RPMI7951 (cell line): Measurements from ENCODE around the gene MNAT1. TPM values are rescaled to one million over a fixed set of nuclear protein-coding genes. Genes with fewer than 3 reads are reported as not detected.
"Not testable (repeated sequence)": the region's sequence is repeated elsewhere in the genome, so short reads cannot be mapped to it uniquely, and the experiment has no call there.

Experiments used
- DNase-seq: peaks from one replicate; pipeline ENCODE4 v3.0.0-alpha.2; 2012; ENCODE audit warnings: low read depth
- total RNA-seq: library from RNA; depleted of rRNA; stranded (reverse); fragments of >200 nt; shearing (Covaris generic); gene quantifications from 2 replicates; pipeline ENCODE4 v1.2.3, GENCODE V29; 2014

Gene MNAT1
- total RNA-seq, 1 experiment from 2014 or later, result 75.5 TPM

- DNase-seq, result no peak
Measured at GRCh38 chr14:60882219-60882618, 147.7 kb downstream of the MNAT1 start.

DNA sequence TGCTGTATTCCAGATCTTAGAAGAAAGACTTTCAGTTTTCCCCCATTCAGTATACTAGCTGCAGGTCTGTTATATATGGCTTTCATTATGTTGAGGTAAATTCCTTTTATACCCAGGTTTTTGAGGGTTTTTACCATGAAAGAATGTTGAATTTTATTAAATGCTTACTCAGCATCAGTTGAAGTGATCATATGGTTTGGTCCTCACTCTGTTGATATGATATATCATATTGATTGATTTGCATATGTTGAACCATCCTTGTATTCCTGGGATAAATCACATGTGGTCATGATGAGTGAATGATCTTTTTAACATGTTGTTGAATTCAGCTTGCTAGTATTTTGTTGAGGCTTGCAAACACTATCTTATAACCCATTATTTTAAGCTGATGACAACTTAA lies 149.6 kb downstream of the MNAT1 start:
- no peak for DNase-seq

DNA sequence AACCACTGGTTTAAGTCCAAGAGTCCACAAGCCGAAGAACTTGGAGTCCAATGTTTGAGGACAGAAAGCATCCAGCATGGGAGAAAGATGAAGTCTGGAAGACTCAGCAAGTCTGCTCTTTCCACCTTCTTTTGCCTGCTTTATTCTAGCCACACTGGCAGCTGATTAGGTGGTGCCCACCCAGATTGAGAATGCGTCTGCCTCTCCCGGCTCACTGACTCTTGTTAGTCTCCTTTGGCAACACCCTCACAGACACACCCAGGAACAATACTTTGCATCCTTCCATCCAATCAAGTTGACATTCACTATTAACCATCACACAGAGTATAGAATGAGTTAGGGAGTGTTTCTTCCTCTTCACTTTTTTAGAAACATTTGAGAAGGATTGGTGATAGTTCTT lies 156.1 kb downstream of the MNAT1 start:
- DNase-seq, result not testable (repeated sequence)

DNA sequence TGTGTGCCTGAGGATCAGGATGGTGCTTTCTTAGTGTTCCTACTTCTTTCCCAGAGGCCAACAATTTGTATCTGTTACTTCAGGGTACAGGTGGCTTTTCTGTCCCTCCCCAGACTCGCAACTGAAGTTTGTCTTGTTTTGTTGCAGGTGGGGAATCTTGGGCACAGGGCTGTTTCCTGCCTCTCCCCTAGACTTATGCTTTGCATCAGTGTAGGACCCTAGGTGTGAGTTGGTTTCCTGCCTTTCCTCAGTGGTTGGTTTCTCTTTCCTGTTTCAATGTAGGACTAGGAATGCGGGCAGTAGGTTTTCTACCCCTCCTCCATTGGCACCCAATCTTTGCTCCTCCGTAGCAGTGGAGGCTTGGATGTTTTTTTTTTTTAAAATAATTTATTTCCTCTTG lies 159.3 kb downstream of the MNAT1 start:
- no peak for DNase-seq

GRCh38 chr14:60904381-60904780 lies 169.8 kb downstream of the MNAT1 start:
- DNase-seq, result no peak

GRCh38 chr14:60905923-60906322 lies 171.4 kb downstream of the MNAT1 start:
- DNase-seq, result no peak

DNA sequence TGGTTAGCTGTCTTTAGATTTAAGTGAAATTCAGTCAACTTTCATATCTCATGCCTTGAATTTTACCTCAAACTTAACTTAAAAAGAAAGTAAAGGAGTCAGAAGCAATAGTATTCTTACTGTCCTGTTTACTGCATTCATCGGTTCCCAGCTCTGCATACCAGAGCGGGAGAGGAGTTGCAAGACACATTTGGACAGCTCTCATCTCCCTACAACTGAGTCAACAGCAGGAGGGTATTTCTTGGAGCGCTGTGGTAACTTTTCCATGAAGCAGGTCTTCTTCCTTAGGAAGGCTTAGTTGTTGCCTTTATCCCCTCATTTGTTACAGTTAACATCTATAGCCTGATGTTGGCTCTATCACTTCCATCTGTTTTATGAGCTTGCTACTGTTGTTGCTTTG lies 181.2 kb downstream of the MNAT1 start:
- no peak for DNase-seq

DNA sequence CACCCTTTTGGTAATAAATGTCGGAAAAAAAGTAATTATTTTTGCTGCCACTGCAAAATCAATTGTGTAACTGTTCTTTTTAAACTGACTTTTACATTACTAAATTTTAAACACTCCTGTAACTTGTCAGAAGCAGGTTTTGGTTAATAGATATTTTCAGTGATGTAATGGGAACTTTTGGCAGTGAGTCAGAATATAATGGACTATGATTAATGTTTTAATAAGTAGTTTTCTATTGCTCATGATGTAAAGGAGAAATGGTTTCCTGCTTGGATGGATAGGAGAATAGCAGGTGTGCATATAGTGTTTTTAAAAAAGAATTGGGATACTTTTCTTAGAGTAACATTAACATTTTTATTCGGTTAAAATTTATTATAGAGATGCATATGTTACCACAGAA lies 187.5 kb downstream of the MNAT1 start:
- DNase-seq, result no peak

- DNase-seq, result no peak
Measured at GRCh38 chr14:60925286-60925685, 190.7 kb downstream of the MNAT1 start.

DNA sequence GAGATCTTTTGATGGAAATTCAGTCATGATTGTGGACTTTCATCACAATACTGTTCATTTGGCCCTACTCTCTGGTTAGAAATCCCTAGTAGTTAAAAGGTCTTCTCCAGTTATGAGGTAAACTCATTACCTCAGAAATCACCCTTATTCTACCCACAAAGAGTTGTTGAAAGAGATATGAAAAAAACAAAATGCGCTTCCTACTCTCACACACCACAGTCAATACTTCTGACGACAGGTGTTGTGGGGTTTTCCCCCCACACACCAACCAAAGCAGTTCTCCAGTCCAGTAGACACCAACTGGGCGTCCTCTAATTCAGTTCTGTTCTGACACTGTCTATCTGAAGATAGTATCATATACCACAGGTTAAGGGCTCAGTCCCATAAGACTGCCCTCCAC lies 191.4 kb downstream of the MNAT1 start:
- DNase-seq, result no peak

GRCh38 chr14:60931218-60931617 lies 196.7 kb downstream of the MNAT1 start:
- peak; percentile 26 for DNase-seq

- DNase-seq, result no peak
Measured at GRCh38 chr14:60933920-60934655, 199.5 kb downstream of the MNAT1 start.

- no peak for DNase-seq
Measured at GRCh38 chr14:60935319-60935718, 200.8 kb downstream of the MNAT1 start.

DNA sequence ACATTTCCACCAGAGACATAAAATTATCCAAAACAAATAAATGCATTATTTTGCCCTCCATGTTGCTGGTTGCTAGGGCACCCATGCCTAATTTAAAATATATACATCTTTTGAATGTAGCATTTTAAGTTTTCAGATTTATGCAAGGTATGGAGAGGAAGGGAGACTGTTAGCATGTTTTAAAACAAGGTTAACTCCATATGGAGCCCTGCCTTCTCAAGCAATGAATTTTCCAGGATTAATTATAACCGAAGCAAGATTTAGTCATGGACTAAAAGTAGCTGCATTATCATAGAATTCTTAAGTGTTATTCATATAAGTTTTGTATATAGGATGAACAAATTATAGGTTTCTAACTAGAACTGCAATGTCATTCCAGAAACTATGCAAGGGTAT lies 209.1 kb downstream of the MNAT1 start:
- DNase-seq, result no peak

DNA sequence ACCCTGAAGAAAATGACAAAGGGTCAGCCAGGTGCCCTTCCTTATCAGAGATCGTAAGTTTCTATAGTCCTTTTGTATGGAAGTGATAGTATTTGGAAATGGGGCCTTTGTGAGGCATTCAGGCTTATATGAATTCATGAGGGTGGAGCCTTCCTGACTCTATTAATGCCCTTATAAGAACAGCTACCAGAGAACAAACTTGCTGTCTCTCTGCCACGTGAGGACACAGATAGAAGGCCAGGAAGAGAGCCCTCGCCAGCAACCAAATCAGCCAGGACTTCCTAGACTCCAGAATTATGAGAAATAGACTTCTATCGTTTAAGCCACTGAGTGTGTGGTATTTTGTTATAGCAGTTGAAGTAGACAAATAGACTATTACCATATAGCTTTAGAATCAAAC lies 209.6 kb downstream of the MNAT1 start:
- DNase-seq, result no peak

GRCh38 chr14:60945984-60946383 lies 211.4 kb downstream of the MNAT1 start:
- no peak for DNase-seq

- DNase-seq, result no peak
Measured at GRCh38 chr14:60946773-60947172, 212.2 kb downstream of the MNAT1 start.

GRCh38 chr14:60951776-60952435 lies 217.3 kb downstream of the MNAT1 start:
- no peak for DNase-seq

- DNase-seq, result no peak
Measured at GRCh38 chr14:60956202-60956601, 221.6 kb downstream of the MNAT1 start.

- DNase-seq, result no peak
Measured at GRCh38 chr14:60956632-60957031, 222.1 kb downstream of the MNAT1 start.

DNA sequence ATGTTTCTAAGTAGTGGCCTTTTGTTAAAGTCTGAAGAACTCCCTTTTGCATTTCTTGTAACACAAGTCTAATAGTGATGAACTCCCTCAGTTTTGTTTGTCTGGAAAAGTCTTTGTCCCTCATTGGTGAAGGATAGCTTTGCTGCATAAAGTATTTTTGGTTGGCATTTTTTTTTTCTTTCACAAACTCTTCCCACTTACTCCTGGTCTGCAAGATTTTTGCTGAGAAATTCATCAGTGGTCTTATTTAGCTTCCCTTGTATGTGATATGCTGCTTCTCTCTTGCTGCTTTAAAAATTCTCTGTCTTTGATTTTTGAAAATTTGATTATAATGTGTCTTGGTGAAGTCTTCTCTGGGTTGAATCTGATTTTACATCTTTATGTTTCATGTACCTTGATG lies 223.6 kb downstream of the MNAT1 start:
- DNase-seq, result no peak

- DNase-seq, result no peak
Measured at GRCh38 chr14:60963761-60964160, 229.2 kb downstream of the MNAT1 start.

- DNase-seq, result no peak
Measured at GRCh38 chr14:60964904-60965303, 230.3 kb downstream of the MNAT1 start.

DNA sequence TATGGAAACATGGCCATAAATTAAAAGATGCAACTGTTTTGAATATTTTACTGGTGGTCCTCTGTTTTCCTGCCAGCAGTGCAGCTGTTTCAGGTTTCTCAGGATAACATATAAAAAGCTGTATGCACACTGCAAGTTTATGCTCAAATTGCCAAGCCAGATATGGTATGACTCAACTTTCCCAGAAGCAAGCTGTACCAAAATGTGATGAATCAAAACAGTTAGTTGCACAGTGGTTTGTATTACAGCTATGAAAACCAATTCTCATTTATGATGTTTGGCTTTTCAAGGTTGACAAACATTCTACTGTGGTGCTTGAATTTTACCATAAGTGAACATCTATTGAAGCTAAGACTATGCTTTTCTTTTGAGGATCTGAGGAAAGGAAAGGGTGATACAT lies 230.8 kb downstream of the MNAT1 start:
- peak; percentile 43 for DNase-seq
